HuH-7 (cell line): ENCODE measurements around the gene SIGLEC15.
"Not testable (repeated sequence)": the region's sequence is repeated elsewhere in the genome, so short reads cannot be mapped to it uniquely, and the experiment has no call there.

ENCODE experiments used
- DNase-seq: peaks from one replicate; pipeline ENCODE4 v3.0.0; 2011; ENCODE audit warnings: low spot score

SIGLEC15 gene

GRCh38 chr18:45844938-45845337 is 19.5 kb downstream of the SIGLEC15 start:
- no peak for DNase-seq

GRCh38 chr18:45845410-45845809 is 19.9 kb downstream of the SIGLEC15 start:
- DNase-seq: no peak

GRCh38 chr18:45847119-45847518 is 21.6 kb downstream of the SIGLEC15 start:
- DNase-seq: no peak

- not testable (repeated sequence) for DNase-seq
These were observed 23.2 kb downstream of the SIGLEC15 start for GRCh38 chr18:45848643-45849042.

- DNase-seq: no peak
These were observed 24.1 kb downstream of the SIGLEC15 start for GRCh38 chr18:45849529-45849928.

- no peak for DNase-seq
These were observed 24.5 kb downstream of the SIGLEC15 start for GRCh38 chr18:45850021-45850420.

GRCh38 chr18:45851161-45851925 is 25.9 kb downstream of the SIGLEC15 start:
- no peak for DNase-seq

- no peak for DNase-seq
These were observed 27.2 kb downstream of the SIGLEC15 start for GRCh38 chr18:45852631-45853030.

- no peak for DNase-seq
These were observed 28.6 kb downstream of the SIGLEC15 start for GRCh38 chr18:45854036-45854586.

GRCh38 chr18:45856531-45856930 is 31.1 kb downstream of the SIGLEC15 start:
- DNase-seq: no peak

- DNase-seq: no peak
These were observed 33.9 kb downstream of the SIGLEC15 start for GRCh38 chr18:45859334-45859733.

GRCh38 chr18:45860492-45860891 is 35.0 kb downstream of the SIGLEC15 start:
- DNase-seq: no peak

GRCh38 chr18:45860971-45861370 is 35.5 kb downstream of the SIGLEC15 start:
- no peak for DNase-seq

- no peak for DNase-seq
These were observed 36.5 kb downstream of the SIGLEC15 start for GRCh38 chr18:45861926-45862325.

- DNase-seq: no peak
These were observed 38.0 kb downstream of the SIGLEC15 start for GRCh38 chr18:45863469-45863868.

GRCh38 chr18:45864081-45864480 is 38.6 kb downstream of the SIGLEC15 start:
- no peak for DNase-seq

GRCh38 chr18:45865466-45865865 is 40.0 kb downstream of the SIGLEC15 start:
- no peak for DNase-seq

- DNase-seq: no peak
These were observed 44.9 kb downstream of the SIGLEC15 start for GRCh38 chr18:45870419-45870818.

GRCh38 chr18:45871431-45872084 is 46.1 kb downstream of the SIGLEC15 start:
- no peak for DNase-seq

- no peak for DNase-seq
These were observed 49.2 kb downstream of the SIGLEC15 start for GRCh38 chr18:45874491-45875184.

- DNase-seq: no peak
These were observed 50.7 kb downstream of the SIGLEC15 start for GRCh38 chr18:45876161-45876560.

GRCh38 chr18:45877403-45877802 is 51.9 kb downstream of the SIGLEC15 start:
- no peak for DNase-seq
